K562 (cell line): Measurements from ENCODE around the gene RSAD1. TPM values are rescaled to one million over a fixed set of nuclear protein-coding genes. Genes with fewer than 3 reads are reported as not detected.

Experiments used
- ATAC-seq: fragments of 200-7000 bp; cut with Tn5 transposase; 3 replicates; pipeline ENCODE4 v1.9.1; 2020; ENCODE audit warnings: moderate library complexity
- BruUV-seq: library from RNA; stranded (reverse); fragments of 400-500 nt; replicated peaks from 2 replicates; lab custom pipeline; 2021; lab: Mats Ljungman, UMichigan
- CTCF ChIA-PET: fragments of 300-600 bp; formaldehyde crosslinking; extraction: SDS; loops from one replicate; lab custom pipeline; 2021; ENCODE audit warnings: low intra/inter-chr PET ratio; lab: Yijun Ruan, JAX
- POLR2A ChIA-PET: fragments of 300-600, 350-650 bp; sonication (Branson Sonifier 250); formaldehyde crosslinking; extraction: SDS; loops from one replicate; lab custom pipeline; 2021; ENCODE audit warnings: antibody characterized with exemption, inconsistent platforms; lab: Yijun Ruan, JAX
- DNase-seq, 4 experiments: peaks; one replicate each; pipeline versions ENCODE4 v3.0.0 to v3.0.0-alpha.2; 2011 to 2018; ENCODE audit warnings: low spot score in 3 of 4, mixed read lengths in 3 of 4; ENCODE audit errors: extremely low read depth in 1 of 4
- FAIRE-seq: peaks from 2 replicates; lab custom pipeline; 2011; peaks lifted over from hg19 to GRCh38; lab: Jason Lieb, UNC
- H2AFZ ChIP-seq: 2 replicates; pipeline ENCODE4 v1.6.0; 2011; ENCODE audit warnings: low read depth, low read length, control low read depth, inconsistent platforms
- H3K27ac ChIP-seq: fragments of 200-600 bp; 3 replicates; pipeline ENCODE4 v1.8.0; 2011; ENCODE audit warnings: low read depth, mild to moderate bottlenecking, control low read depth, inconsistent platforms, low read length, moderate library complexity, mixed read lengths; ENCODE audit errors: extremely low read depth
- H3K27me3 ChIP-seq, 2 experiments: fragments of 300-600 bp in 1 of 2; 2 replicates in 1 of 2; 3 replicates in 1 of 2; pipeline versions ENCODE4 v1.6.0 to v1.8.0; 2011; ENCODE audit warnings: inconsistent platforms in 2 of 2, low read length in 2 of 2, mild to moderate bottlenecking in 1 of 2, mixed read lengths in 1 of 2, moderate library complexity in 1 of 2; ENCODE audit not compliant: control insufficient read depth in 2 of 2, insufficient read depth in 2 of 2
- H3K36me3 ChIP-seq: fragments of 300-600 bp; 3 replicates; pipeline ENCODE4 v1.8.0; 2011; ENCODE audit warnings: mild to moderate bottlenecking, low read length, inconsistent platforms; ENCODE audit not compliant: control insufficient read depth, insufficient read depth
- H3K4me1 ChIP-seq, 2 experiments: fragments of 200-600 bp in 1 of 2; replicated peaks in 1 of 2; 2 replicates in 1 of 2; 3 replicates in 1 of 2; pipeline versions ENCODE4 v1.5.1 to v1.8.0; 2011; ENCODE audit warnings: inconsistent platforms in 2 of 2, low read length in 2 of 2, mild to moderate bottlenecking in 1 of 2, mixed read lengths in 1 of 2, moderate library complexity in 1 of 2; ENCODE audit not compliant: control insufficient read depth in 2 of 2, insufficient read depth in 2 of 2
- H3K4me2 ChIP-seq: 2 replicates; pipeline ENCODE4 v1.6.1; 2011; ENCODE audit warnings: low read length, control low read depth, inconsistent platforms, mixed read lengths; ENCODE audit not compliant: insufficient read depth
- H3K4me3 ChIP-seq: fragments of 200-600 bp; sonication (generic), shearing (Covaris generic); 2 replicates; pipeline ENCODE4 v1.5.1; 2016; ENCODE audit warnings: control low read depth, inconsistent platforms
- H3K79me2 ChIP-seq: fragments of 200-600 bp; 3 replicates; pipeline ENCODE4 v1.8.0; 2011; ENCODE audit warnings: low read length, inconsistent platforms; ENCODE audit not compliant: control insufficient read depth, insufficient read depth
- H3K9ac ChIP-seq, 2 experiments: 2 replicates each; pipeline versions ENCODE4 v1.6.0 to v1.6.1; 2011; ENCODE audit warnings: low read depth in 2 of 2, low read length in 2 of 2, control low read depth in 1 of 2, inconsistent platforms in 1 of 2, mild to moderate bottlenecking in 1 of 2, mixed read lengths in 1 of 2; ENCODE audit not compliant: insufficient read depth in 1 of 2
- H3K9me1 ChIP-seq: one replicate; pipeline ENCODE4 v1.6.0; 2011; ENCODE audit warnings: inconsistent platforms, mild to moderate bottlenecking, low read length, moderate library complexity; ENCODE audit not compliant: control insufficient read depth, insufficient read depth
- H3K9me3 ChIP-seq: replicated peaks from 2 replicates; pipeline ENCODE4 v1.5.1; 2011; ENCODE audit warnings: low read depth, low read length, inconsistent platforms; ENCODE audit not compliant: control insufficient read depth, insufficient read depth
- H4K20me1 ChIP-seq: replicated peaks from 2 replicates; pipeline ENCODE4 v1.6.1; 2011; ENCODE audit warnings: low read length, inconsistent platforms, mixed read lengths; ENCODE audit not compliant: control insufficient read depth, insufficient read depth
- CCAR2 ChIP-seq: fragments of 200-400 bp; formaldehyde crosslinking; IDR thresholded peaks from 2 replicates; pipeline ENCODE4 v1.6.1; 2017; ENCODE audit warnings: mild to moderate bottlenecking, low read depth, low read length
- EWSR1 ChIP-seq: fragments of 450-650 bp; IDR thresholded peaks from 2 replicates; pipeline ENCODE4 v1.6.1; 2018; ENCODE audit warnings: borderline replicate concordance, mild to moderate bottlenecking, low read depth, moderate library complexity; ENCODE audit not compliant: partially characterized antibody
- GABPB1 ChIP-seq: sonication (generic); formaldehyde crosslinking; IDR thresholded peaks from 2 replicates; pipeline ENCODE4 v1.8.0; 2022; ENCODE audit warnings: mild to moderate bottlenecking, missing genetic modification reagents
- MECOM ChIP-seq: fragments of 250-450 bp; sonication (Bioruptor Pico); IDR thresholded peaks from 2 replicates; pipeline ENCODE4 v1.8.0; 2022; ENCODE audit warnings: inconsistent platforms
- MITF ChIP-seq: IDR thresholded peaks from 2 replicates; pipeline ENCODE4 v1.6.1; 2014; ENCODE audit warnings: antibody characterized with exemption
- NCOA2 ChIP-seq, 2 experiments: fragments of 450-650 bp; IDR thresholded peaks; 2 replicates each; pipeline ENCODE4 v1.6.1; 2018; ENCODE audit warnings: mild to moderate bottlenecking in 2 of 2, moderate library complexity in 1 of 2; ENCODE audit not compliant: partially characterized antibody in 2 of 2
- NR4A1 ChIP-seq, 2 experiments: fragments of 250-450 bp in 1 of 2; fragments of 450-650 bp in 1 of 2; sonication (Bioruptor Pico) in 1 of 2; IDR thresholded peaks; 2 replicates each; pipeline versions ENCODE4 v1.4.0 to v1.6.1; 2016 to 2020; ENCODE audit warnings: mild to moderate bottlenecking in 2 of 2, missing compliant biosample characterization in 1 of 2, missing genetic modification characterization in 1 of 2, moderate library complexity in 1 of 2
- PHB2 ChIP-seq: fragments of 450-650 bp; IDR thresholded peaks from 2 replicates; pipeline ENCODE4 v1.6.1; 2017; ENCODE audit warnings: low read depth
- SMARCC2 ChIP-seq: fragments of 450-650 bp; IDR thresholded peaks from 2 replicates; pipeline ENCODE4 v1.6.1; 2017; ENCODE audit warnings: antibody characterized with exemption, moderate library complexity, mild to moderate bottlenecking, low read depth
- TBP ChIP-seq: optimal IDR thresholded peaks from 2 replicates; pipeline ENCODE3; 2011; ENCODE audit warnings: low read depth, low read length, improper control_type of control experiment
- TRIM25 ChIP-seq: fragments of 450-650 bp; IDR thresholded peaks from 2 replicates; pipeline ENCODE4 v1.7.0; 2016; ENCODE audit warnings: borderline replicate concordance
- TSC22D4 ChIP-seq: fragments of 450-650 bp; IDR thresholded peaks from 2 replicates; pipeline ENCODE4 v1.6.1; 2016; ENCODE audit warnings: missing genetic modification characterization, missing biosample characterization, control low read depth
- WGBS: fragments of 100-300 bp; shearing (Covaris generic); methylation state at CpG from one replicate; pipeline ENCODE4 v1.1.6; 2016; ENCODE audit warnings: low coverage, mixed read lengths; ENCODE audit not compliant: insufficient coverage; ENCODE audit errors: missing lambda C conversion rate; 5-methylcytosine and 5-hydroxymethylcytosine counted together
- in situ Hi-C: fragments of 300-500 bp; cut with MboI; formaldehyde crosslinking; loops from 4 replicates; pipeline ENCODE4 v1.15.0; 2018; ENCODE audit warnings: inconsistent platforms, mixed read lengths
- intact Hi-C: fragments of 100-400 bp; cut with micrococcal nuclease; formaldehyde crosslinking; loops from 2 replicates; pipeline ENCODE4 v1.14.2; 2022
- polyA plus RNA-seq, 8 experiments: library from polyadenylated mRNA; depleted of rRNA in 4 of 8; stranded (reverse) in 5 of 8; unstranded in 3 of 8; fragments of >200 nt; fragmentation: Nextera tagmentation in 2 of 8; fragmentation: Illumina TruSeq in 1 of 8; extraction: Ambion mirVana in 2 of 8; extraction: Trizol in 1 of 8; gene quantifications; 2 replicates each; pipeline versions ENCODE4 v1.2.1 to v1.2.3, GENCODE V29; 2011 to 2014; ENCODE audit warnings: inconsistent platforms in 1 of 8, missing spikeins in 1 of 8
- total RNA-seq, 7 experiments: library from RNA; depleted of rRNA in 6 of 7; stranded (reverse); fragments of >200 nt in 6 of 7; fragmentation: Illumina TruSeq in 2 of 7; extraction: Trizol in 2 of 7; gene quantifications; 2 replicates each; pipeline versions ENCODE4 v1.2.1 to v1.2.3, GENCODE V29; 2011 to 2021; ENCODE audit warnings: low replicate concordance in 1 of 7

Gene RSAD1
- total and polyA plus RNA-seq, 9 of the 15 experiments (the other 6 are each of a cell fraction or from before 2014, with no cell fraction given): 4.5 to 42.5 (median 26.8) TPM

GRCh38 chr17:50461550-50462132, 17.0 kb upstream of the RSAD1 start:
- Histone ChIP-seq H3K4me3 (no peak overlapping the region), H4K20me1 (peaks cover 11% of the 10 kb centered on the region; the same call in 1 of the 2 replicates), H3K9me3 (no peaks in the 10 kb centered on the region), H3K36me3 (no peaks in the 10 kb centered on the region), H3K27me3 (peaks cover 2 to 64% of the 10 kb centered on the region in 2 experiments; a peak in 4 of 5 replicates), H3K4me2 (no peak overlapping the region), H3K79me2 (no peaks in the 10 kb centered on the region), H3K9ac (peak overlapping the region in 1 of 2 experiments; percentile 14; a peak in 1 of 4 replicates), H3K4me1 (peaks cover 2 to 6% of the 10 kb centered on the region in 2 experiments; a peak in 2 of 5 replicates), H3K9me1 (no peaks in the 10 kb centered on the region), H3K27ac (no peak overlapping the region), H2AFZ (no peak overlapping the region)
- FAIRE-seq (no peak), DNase-seq (no peak), ATAC-seq (no peak)
- no TSS peak for BruUV-seq
- in situ Hi-C loops: no loop called here
- CTCF ChIA-PET: no interaction called here
- WGBS: 16% methylated on average over 14 of the region's 14 CpGs
- POLR2A ChIA-PET: interaction anchor here (0.6 to 0.7 kb wide), 2 partner anchors 98 to 116 kb away, joined by 3 read pairs; partner anchors contain the start of gene XYLT2
- intact Hi-C loops: no loop called here
- TF ChIP-seq CCAR2 (no peak), TBP (no peak), NR4A1 (CRISPR knock-in tag; IDR thresholded peaks at IDR 0.05) (no peak), NR4A1 (tag; IDR thresholded peaks at IDR 0.05) (no peak), MECOM (no peak)

GRCh38 chr17:50462446-50462845, 16.2 kb upstream of the RSAD1 start:
- no peak overlapping the region for H3K4me2 ChIP-seq
- H3K36me3 ChIP-seq: no peaks in the 10 kb centered on the region
- CTCF ChIA-PET: no interaction called here
- peaks cover 3 to 6% of the 10 kb centered on the region in 2 experiments; a peak in 2 of 5 replicates for H3K4me1 ChIP-seq
- H3K79me2 ChIP-seq: no peaks in the 10 kb centered on the region
- no TSS peak for BruUV-seq
- WGBS: 23% methylated on average over 9 of the region's 9 CpGs
- H3K9me1 ChIP-seq: no peaks in the 10 kb centered on the region
- in situ Hi-C loops: no loop called here
- peaks cover 11% of the 10 kb centered on the region for H4K20me1 ChIP-seq
- no peaks in the 10 kb centered on the region for H3K9me3 ChIP-seq
- ATAC-seq (no peak), FAIRE-seq (no peak), DNase-seq (no peak)
- H2AFZ ChIP-seq: no peak overlapping the region
- intact Hi-C loops: no loop called here
- H3K4me3 ChIP-seq: no peak overlapping the region
- no peak overlapping the region for H3K27ac ChIP-seq
- H3K27me3 ChIP-seq: peaks cover 2 to 64% of the 10 kb centered on the region in 2 experiments; a peak in 4 of 5 replicates
- POLR2A ChIA-PET: interaction anchor here (0.6 to 0.7 kb wide), 2 partner anchors 99 to 117 kb away, joined by 3 read pairs; partner anchors contain the start of gene XYLT2
- peak overlapping the region in 1 of 2 experiments; percentile 30; a peak in 1 of 4 replicates for H3K9ac ChIP-seq
- TF ChIP-seq TSC22D4 (tag): no peak
- TF ChIP-seq SMARCC2: no peak
- TF ChIP-seq TRIM25: no peak
- TF ChIP-seq PHB2: no peak
- no peak for TF ChIP-seq GABPB1
- no peak for TF ChIP-seq EWSR1
- TF ChIP-seq MITF: no peak
- no peak for TF ChIP-seq NCOA2 (IDR thresholded peaks at IDR 0.05; ENCODE audit: partially characterized antibody in 2 of 2)
